PC-3 (cell line): Measurements from ENCODE around the gene MAPKBP1.

Experiments used
- CTCF ChIP-seq: fragments of 300-600 bp; sonication (generic); conservative IDR thresholded peaks from 2 replicates; pipeline ENCODE4 v1.5.1; 2017; ENCODE audit warnings: antibody characterized with exemption, low read depth, mild to moderate bottlenecking, low read length
- EZH2 ChIP-seq: fragments of 300-600 bp; sonication (generic); IDR thresholded peaks from one replicate; pipeline ENCODE4 v1.6.1; 2017; ENCODE audit warnings: antibody characterized with exemption, mild to moderate bottlenecking, low read length; ENCODE audit not compliant: unreplicated experiment
- EZH2phosphoT487 ChIP-seq: fragments of 300-600 bp; sonication (generic); IDR thresholded peaks from 2 replicates; pipeline ENCODE4 v1.6.1; 2018; ENCODE audit warnings: mild to moderate bottlenecking, antibody characterized with exemption, low read length, borderline replicate concordance

GRCh38 chr15:41732483-41732882 is 41.8 kb upstream of the MAPKBP1 start:
- TF ChIP-seq CTCF (no peak), EZH2phosphoT487 (no peak), EZH2 (no peak)
